HG03460 (cell line): ENCODE measurements around the gene METTL23.

Source experiments
- ATAC-seq: cut with Tn5 transposase; IDR thresholded peaks from one replicate; pipeline ENCODE4 v1.9.1; 2021; ENCODE audit not compliant: unreplicated experiment

METTL23 gene

GRCh38 chr17:76755285-76755684 lies 28.6 kb downstream of the METTL23 start:
- no peak for ATAC-seq

- no peak for ATAC-seq
Measured at GRCh38 chr17:76757256-76757655, 30.6 kb downstream of the METTL23 start.

DNA sequence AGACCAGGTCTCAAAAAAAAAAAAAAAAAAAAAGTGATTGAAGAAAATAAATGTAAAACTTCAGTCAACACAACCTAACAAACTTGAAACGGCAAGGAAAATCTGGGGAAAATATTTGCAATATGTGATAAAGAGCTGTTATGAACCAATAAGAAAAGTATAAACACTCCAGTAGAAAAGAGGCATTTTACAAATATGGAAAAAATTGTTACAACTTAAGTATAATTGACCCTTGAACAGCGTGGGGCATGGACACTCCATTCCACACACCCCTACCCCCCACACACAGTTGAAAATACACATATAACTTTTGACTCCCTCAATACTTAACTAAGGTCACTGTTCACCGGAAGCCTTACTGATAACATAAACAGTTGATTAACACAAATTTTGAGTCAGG lies 31.9 kb downstream of the METTL23 start:
- no peak for ATAC-seq

DNA sequence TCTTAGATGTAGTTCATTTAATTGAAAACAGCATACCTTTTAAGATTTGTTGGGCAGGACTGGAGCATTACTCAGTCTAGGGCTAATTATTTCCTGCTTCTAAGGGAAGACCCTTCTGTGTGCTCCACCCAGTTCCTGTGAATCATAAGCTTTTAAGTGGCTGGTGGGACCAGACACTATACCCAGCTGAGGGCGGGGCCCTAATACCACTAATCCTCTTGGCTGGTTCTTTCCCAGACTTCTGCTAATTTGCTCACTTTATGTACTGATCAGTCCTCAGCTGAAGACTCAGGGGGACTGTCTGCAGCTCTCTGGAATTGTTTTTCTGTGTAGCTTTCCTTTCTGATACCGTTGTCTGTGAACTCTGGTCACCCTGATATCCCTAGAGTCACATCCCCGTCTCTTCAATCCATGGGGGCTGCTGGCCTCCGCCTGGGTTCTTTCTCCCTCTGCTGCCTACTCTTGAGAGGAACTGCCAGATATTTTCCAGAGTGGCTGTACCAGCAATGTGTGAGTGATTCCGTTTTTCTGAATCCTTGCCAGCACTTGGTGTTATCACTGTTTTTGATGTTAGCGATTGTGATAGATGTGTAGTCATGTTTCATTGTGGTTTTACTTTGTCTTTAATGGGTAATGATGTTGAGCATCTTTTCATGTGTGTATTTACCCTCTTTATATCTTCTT lies 46.3 kb downstream of the METTL23 start:
- ATAC-seq = no peak

GRCh38 chr17:76775021-76775600 lies 48.5 kb downstream of the METTL23 start:
- ATAC-seq = no peak

DNA sequence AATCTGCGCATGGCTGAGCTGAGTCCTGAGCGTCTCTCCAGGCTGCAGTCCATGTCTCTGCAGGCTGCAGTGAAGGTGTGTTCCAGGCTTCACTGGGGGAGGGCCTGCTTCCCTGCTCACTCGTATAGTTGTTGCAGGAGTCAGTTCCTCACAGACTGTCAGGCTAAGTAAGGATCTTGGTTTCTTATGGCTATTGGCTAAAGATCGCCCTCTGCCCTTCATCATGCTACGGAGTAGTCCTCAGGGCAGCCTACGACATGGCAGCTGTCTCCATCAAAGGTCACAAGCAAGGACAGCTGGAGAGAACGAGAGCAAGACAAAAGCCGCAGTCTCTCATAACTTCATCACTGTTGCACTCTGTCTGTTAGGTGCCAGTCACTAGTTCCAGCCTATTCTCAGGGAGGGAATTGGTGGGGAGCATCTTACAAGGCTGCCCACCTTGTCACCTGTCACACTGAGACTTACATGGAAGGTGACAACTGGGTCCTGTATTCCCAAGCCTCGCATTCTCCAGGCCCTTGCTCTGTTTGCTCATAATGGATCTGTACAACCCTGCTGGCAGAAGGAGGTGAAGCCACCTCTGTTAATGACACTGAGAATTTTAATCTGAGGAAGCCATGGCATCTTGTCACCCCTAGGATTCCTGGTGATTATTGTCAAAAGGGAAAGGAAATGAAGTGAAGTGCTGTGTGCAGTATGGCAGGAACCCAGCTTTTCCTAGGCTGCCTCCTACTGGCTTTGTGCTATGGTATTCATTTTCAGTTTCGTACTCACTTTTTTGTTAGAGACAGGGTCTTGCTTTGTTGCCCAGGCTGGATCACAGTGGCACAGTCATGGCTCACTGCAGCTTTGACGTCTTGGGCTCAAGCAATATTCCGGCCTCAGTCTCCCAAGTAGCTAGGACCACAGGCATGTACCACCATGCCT lies 54.7 kb downstream of the METTL23 start:
- ATAC-seq = no peak

GRCh38 chr17:76783146-76783545 lies 56.5 kb downstream of the METTL23 start:
- no peak for ATAC-seq
